Body of pancreas (tissue), 4 donors: ENCODE results near the gene PRKG1.

Experiments used
- CTCF ChIP-seq, 7 experiments: fragments of 450-650 bp in 4 of 7; fragments of 200-600 bp in 3 of 7; sonication (generic) in 3 of 7; IDR thresholded peaks; one replicate each; pipeline ENCODE4 v1.5.1; 2016 to 2019; ENCODE audit warnings: antibody characterized with exemption in 7 of 7
- POLR2A ChIP-seq, 3 donors: fragments of 450-650 bp; IDR thresholded peaks; one replicate each; pipeline ENCODE4 v1.6.1; 2016; ENCODE audit warnings: antibody characterized with exemption in 3 of 3, mild to moderate bottlenecking in 2 of 3

- no peak for TF ChIP-seq POLR2A (IDR thresholded peaks at IDR 0.05)
- TF ChIP-seq CTCF (IDR thresholded peaks at IDR 0.05): no peak
Measured at GRCh38 chr10:52129410-52130178, 1055.3 kb downstream of the PRKG1 start.
